HG03460 (cell line): ENCODE data around the gene SDK2.
"Not testable (repeated sequence)": the region's sequence is repeated elsewhere in the genome, so short reads cannot be mapped to it uniquely, and the experiment has no call there.

ENCODE experiments used
- ATAC-seq: cut with Tn5 transposase; IDR thresholded peaks from one replicate; pipeline ENCODE4 v1.9.1; 2021; ENCODE audit not compliant: unreplicated experiment

The SDK2 gene

GRCh38 chr17:73313526-73314127 lies 330.6 kb downstream of the SDK2 start:
- no peak for ATAC-seq

GRCh38 chr17:73312887-73313286 lies 331.4 kb downstream of the SDK2 start:
- not testable (repeated sequence) for ATAC-seq

- ATAC-seq, result peak; percentile 88
These were observed 332.2 kb downstream of the SDK2 start, which contains the start of gene CDC42EP4 for GRCh38 chr17:73311781-73312641. Gene CDC42EP4 (minus strand): TSS chr17:73312001. CDS start chr17:73286500, 25,501 bp downstream.

- ATAC-seq, result peak; percentile 6
These were observed 332.8 kb downstream of the SDK2 start for GRCh38 chr17:73311428-73311780.

DNA sequence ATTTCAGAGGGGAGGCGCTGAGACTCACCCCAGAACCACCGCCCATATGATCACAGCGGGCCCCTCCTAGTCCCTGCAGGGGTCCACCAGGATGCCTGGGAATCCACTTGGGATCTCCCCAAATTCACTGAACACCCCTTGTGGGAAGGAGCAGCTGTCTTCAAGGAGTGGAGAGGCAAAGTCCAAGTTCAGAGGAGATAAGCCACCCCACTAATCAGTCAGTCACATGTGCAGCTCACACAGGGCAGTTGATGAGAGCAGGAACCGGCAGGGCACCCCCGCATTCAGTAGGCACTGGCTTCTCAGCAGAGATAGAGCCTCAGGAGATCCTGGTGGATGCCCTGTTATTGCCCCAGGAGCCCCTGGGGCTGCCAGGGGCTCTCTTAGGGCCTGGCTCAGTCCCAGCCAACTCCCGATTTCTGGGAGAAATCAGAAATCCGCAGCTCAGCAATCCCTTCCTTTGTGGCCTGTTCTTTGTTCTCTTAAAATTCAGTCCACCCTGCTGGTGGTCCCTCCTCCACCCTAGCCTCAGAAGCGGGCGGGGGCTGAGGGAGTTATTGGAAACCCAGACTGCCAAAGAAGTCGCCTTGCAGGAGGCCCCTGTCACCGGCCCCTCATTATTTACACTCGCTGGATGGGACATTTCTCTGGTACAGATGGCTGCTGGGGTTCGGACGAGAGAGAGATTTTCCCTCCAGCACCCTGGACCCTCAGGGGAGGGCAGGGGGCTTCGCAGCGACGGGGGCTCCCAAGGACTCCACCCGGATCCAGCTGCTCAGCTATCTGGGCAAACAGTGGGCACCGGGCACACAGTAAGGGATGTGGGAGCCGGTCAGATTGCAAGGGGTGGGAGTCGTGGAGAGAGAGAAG lies 334.3 kb downstream of the SDK2 start:
- ATAC-seq, result no peak

DNA sequence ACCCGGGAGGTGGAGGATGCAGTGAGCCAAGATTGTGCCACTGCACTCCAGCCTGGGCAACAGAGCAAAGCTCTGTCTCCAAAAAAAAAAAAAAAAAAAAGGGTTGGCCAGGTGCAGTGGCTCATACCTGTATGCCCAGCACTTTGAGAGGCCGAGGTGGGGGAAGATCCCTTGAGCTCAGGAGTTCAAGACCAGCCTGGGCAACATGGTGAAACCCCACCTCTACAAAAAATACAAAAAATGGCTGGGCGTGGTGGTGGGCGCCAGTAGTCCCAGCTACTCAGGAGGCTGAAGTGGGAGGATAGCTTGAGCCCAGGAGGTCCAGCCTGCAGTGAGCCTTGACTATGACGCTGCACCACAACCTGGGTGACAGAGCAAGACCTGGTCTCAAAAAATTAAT lies 335.3 kb downstream of the SDK2 start:
- not testable (repeated sequence) for ATAC-seq

- no peak for ATAC-seq
These were observed 336.0 kb downstream of the SDK2 start for GRCh38 chr17:73308017-73308823.

DNA sequence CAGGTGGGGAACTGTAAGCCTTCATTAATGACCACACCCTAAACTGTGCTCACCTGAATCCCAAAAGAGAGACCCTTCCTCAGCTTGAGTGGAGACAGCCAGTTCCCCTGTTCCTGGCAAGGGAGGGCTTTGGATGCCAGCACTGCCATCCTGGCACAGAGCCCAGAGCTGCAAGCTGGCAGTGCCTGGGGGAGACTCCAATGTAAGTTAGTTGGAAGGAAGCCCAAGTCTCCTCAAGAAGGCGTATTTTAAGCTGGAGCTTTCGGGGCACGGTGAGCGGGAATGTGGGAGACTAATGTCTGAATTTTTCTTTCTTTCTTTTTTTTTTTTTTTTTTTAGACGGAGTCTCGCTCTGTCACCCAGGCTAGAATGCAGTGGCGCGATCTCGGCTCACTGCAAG lies 337.1 kb downstream of the SDK2 start:
- ATAC-seq, result no peak

GRCh38 chr17:73305845-73306836 lies 338.1 kb downstream of the SDK2 start:
- no peak for ATAC-seq

DNA sequence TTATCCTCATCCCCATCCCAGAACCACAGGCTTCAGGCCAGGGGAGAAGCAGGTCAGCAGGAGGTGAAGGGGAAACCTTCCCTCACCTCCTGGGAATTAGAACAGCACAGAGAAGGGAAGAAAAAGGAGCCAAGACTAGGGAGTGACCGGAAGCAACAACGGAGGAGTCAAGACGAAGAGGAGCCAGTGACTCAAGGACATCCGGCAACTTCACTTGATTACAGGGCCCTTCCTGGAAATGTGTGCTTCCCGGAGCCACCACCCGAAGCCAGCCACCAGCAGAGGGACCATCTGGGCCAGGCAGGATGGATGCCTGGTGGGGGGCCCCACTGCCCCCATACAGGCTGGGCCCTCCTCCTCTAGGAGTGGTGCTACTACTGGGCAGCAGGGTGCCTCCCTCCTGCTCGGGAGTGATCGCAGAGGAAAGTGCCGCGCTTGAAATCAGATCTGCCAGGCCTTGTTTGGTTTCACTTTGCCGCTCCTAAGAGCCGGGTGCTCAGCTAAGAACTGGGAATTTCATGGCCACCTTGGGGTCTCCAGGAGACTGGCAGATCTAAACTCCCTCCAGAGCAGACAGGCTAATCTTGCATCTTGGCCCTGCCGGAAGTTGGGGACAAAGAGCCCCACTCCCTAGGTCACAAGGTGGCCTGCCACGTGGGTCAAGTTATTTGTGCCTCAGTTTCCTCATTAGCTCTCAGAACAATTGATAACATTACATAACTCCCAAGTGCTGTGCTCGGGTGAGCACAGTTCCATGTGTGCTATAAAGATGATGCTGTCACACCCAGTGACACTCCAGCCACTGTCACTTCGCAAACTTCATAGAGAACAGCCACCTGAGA lies 339.1 kb downstream of the SDK2 start:
- no peak for ATAC-seq

- ATAC-seq, result no peak
These were observed 339.8 kb downstream of the SDK2 start for GRCh38 chr17:73304438-73304837.

DNA sequence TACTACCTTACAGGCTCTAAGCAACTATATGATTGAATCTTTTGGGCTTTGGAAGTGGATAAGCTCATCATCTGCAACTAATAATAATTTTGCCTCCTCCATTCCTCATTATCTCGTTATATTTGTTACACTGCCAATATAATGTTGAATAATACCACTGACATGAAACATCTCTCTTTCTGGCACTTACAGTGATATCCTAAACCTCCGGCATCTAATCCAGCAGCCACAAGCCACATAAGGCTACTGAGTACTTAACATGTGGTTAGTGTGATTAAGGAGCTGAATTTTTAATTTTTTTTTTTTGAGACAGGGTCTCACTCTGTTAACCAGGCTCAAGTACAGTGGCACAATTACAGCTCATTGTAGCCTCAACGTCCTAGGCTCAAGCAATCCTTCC lies 342.1 kb downstream of the SDK2 start:
- no peak for ATAC-seq

- ATAC-seq, result no peak
These were observed 342.9 kb downstream of the SDK2 start for GRCh38 chr17:73301369-73301768.

- ATAC-seq, result no peak
These were observed 343.9 kb downstream of the SDK2 start for GRCh38 chr17:73300392-73300791.

DNA sequence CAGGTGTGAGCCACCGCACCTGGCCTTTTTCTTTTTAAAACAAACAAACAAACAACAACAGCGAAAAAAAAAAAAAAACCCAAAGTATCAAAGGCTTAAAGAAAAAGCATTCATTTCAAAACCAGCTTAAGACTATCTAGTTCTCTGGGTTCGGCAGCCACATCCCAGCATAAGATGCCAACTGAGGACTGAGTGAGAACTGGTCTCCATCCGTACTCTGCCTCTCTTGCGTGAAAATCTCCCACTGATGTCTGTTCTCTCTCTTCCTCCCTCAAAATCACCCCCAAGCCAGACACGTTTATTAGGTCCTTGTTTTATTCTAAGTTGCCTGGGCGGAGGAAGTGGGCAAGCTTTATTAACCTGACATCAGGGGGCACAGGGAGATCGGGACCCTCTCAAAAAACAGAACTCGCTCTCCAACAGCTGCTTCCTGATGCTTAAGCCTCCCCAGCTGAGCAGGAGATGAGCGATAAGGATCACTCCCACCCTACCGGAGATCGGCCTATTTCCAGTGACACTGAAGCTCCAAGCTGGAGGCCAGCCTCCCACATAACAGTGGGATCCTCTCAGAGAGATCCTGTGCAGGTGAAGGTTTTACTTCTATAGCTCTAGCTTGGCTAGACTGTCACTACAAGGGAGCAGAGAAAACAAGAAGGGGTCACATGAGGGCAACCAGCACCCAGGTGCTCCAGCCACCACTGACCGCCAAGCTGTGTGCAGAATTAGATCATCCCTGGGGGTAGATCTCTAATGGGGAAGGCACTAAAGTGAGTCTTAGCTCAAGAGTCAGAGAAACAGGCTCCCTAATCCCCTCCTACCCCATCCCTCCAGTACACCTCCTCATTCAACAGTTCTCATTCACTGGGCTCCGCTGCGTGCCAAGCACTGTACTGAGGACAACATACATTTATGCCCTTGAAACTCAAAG lies 346.0 kb downstream of the SDK2 start:
- peak; percentile 80 for ATAC-seq

DNA sequence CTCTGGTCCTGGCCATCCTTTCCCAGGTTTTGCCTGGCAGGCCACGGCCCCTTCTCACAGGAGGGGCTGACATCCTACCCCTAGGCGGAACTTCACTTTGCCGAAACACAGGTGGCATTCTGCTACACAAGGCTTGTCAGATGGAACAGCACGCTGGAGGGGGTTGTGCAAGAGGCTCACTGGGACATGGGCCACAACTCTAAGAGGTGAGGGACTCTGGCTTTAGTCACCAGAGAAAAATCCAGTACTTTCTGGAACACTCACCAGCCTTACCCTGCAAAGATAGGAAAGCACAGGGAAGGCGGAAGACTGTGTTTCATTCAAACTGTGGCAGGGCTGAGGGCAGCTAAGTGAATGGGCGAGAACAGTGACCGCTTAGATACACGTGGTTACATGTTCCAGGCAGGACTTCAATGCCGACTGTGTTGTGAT lies 350.7 kb downstream of the SDK2 start:
- ATAC-seq, result no peak

DNA sequence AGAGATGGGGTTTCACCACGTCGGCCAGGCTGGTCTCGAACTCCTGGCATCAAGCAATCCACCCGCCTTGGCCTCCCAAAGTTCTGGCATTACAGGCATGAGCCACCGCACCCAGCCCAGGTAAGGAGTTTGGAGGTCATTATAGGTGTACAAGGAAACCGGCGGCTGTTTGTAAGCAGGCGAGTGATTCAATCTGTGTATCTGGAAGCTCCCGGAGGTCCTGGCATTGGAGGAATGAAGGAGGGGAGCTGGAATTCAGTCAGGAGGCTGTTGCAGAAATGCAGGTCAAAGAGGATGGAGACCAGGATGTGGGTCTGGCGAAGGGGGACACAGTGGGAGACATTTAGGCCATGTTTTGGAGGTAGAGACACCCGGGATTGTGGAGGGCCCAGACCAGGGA lies 351.2 kb downstream of the SDK2 start:
- no peak for ATAC-seq
